Astrocyte of the hippocampus (primary cell): Measurements from ENCODE around the gene HORMAD1.
A peak's percentile ranks its signal among the peaks of the same experiment; 100 is the strongest.
"Not testable (repeated sequence)": the region's sequence is repeated elsewhere in the genome, so short reads cannot be mapped to it uniquely, and the experiment has no call there.

Experiments used
- DNase-seq: peaks from one replicate; pipeline ENCODE4 v3.0.0; 2011; ENCODE audit warnings: low read depth, low spot score

Gene HORMAD1

DNA sequence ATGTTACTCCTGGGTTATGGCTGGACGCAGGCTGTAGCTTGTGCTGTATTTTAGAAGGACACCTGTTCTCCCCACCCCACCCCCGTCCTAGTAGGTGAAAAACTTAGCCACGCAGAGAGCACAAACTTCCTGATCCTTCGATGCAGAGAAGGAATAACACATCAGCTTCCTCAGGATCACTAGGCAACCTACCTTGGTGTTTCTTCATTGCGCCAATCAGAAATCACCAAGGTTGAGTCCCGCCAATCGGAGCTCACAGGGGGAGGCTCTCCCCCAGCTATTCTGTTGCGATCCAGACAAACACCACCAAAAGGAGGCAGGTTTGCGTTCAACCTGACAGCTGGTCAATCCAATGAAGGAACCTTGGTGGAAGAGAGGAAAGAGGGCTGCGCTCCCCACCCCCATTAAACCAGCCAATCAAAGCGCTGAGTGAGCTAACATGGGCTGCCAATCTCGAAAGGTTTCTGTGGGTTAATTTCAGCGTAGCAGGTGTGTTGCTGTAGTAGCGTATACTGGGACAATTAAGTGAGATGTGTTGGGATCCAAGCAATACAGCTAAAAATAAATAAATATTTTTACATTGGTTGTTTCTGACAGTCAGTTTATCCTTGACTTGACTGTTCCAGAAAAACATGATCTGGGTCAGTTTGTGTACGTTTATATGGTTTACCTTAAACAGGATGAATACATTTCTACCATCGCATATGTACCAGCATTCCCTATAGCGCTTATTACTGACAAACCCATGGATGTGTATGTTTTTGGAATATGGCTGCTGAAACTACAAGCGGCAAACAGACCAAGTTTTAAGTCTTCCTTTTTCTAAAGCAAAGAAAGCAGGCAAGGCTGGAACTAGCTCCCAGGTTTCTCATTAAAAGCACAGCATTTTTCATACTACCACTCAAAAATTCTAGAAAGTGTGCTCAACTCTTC is 23.4 kb downstream of the HORMAD1 start, which contains the start of gene GOLPH3L:
Gene GOLPH3L (minus strand): TSS at position 160 of the 933 bp plus-strand sequence. CDS start 2,316 bp downstream, outside the sequence.
- peak; percentile 99 for DNase-seq

GRCh38 chr1:150696590-150696989 is 24.1 kb downstream of the HORMAD1 start:
- DNase-seq = peak; percentile 10

DNA sequence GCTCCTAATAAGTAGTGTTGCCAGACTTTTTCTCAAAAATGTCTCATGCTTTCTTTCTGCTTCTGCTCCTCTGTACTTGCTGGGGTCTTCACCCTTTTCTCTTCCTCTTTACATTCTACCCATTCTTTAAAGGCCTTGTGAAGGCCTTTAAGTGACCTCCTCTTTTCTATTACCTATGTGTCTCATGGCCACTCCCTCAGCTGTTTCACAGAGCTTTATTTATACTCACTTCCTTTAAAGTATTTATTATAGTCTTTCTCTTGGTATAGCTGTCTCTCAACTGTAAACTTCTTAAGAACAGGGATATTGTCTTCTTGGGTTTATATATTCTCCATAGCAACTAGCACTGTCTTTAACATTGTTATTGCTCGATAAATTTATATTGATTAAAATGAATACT is 24.5 kb downstream of the HORMAD1 start:
- no peak for DNase-seq

GRCh38 chr1:150695561-150695960 is 25.1 kb downstream of the HORMAD1 start:
- no peak for DNase-seq

GRCh38 chr1:150692720-150693119 is 28.0 kb downstream of the HORMAD1 start:
- DNase-seq = no peak

DNA sequence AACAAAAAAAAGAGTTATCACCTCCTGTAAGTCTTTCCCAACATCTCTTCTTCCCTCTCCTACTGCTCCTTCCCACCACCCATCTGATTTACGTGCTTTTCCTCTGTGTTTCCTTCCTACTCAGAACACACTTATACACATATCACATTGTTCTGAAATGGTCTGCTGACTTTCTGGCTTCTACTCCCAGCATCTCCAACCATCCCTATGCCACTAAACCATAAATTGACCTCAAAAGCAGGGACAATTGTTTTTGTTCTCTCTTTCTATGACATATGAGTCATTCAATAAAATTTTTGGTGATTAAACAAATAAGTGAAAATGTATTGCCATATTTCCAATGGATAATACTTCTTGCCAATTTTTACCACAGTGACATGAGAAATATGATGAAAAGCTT is 31.9 kb downstream of the HORMAD1 start:
- no peak for DNase-seq

DNA sequence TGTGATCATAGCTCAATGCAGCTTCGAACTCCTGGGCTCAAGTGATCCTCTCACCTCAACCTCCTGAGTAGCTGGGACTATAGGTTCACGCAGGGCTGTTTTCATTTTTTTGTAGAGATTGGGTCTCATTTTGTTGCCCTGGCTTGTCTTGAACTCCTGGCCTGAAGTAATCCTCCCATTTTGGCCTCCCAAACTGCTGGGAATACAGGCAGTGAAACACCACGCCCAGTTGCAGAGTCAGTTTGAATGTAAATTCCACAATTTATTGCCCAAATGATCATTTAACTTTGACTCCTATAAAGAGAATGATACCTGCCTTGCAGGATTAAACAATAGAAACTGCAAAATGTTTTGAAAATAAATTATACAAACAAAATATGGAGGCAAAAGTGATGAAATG is 34.4 kb downstream of the HORMAD1 start:
- no peak for DNase-seq

GRCh38 chr1:150683914-150684313 is 36.8 kb downstream of the HORMAD1 start:
- DNase-seq = no peak

- DNase-seq = no peak
Observed at GRCh38 chr1:150678988-150679387, 41.7 kb downstream of the HORMAD1 start.

GRCh38 chr1:150674881-150675280 is 45.8 kb downstream of the HORMAD1 start:
- no peak for DNase-seq

GRCh38 chr1:150663321-150663720 is 57.4 kb downstream of the HORMAD1 start:
- DNase-seq = no peak

DNA sequence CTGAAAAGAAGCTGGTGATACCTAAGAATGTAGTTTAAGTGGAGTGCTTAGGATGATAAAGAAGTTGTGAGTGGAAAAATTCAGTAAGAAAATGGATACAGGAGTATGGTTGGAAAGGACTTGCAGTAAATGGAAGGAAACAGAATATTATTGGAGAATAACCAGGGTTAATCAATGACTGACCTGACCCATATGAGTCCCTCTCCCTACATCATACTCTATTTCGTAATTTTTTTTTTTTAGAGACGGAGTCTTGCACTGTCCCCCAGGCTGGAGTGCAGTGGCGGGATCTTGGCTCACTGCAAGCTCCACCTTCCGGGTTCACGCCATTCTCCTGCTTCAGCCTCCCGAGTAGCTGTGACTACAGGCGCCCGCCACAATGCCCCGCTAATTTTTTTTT is 57.9 kb downstream of the HORMAD1 start:
- DNase-seq = no peak

DNA sequence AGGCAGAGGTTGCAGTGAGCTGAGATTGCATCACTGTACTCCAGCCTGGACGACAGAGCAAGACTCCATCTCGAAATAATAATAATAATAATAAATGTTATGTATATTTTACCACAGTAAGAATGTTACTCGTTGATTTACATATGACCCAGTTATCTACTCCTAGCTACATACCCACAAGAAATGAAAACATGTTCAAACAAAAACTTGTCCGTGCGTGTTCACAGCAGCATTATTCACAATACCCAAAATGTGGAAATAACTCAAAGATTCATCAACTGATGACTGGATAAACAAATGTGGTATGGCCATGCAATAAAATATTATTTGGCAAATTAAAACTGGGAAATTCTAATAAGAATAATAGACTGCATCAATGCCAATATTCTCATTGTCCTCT is 59.5 kb downstream of the HORMAD1 start:
- no peak for DNase-seq

DNA sequence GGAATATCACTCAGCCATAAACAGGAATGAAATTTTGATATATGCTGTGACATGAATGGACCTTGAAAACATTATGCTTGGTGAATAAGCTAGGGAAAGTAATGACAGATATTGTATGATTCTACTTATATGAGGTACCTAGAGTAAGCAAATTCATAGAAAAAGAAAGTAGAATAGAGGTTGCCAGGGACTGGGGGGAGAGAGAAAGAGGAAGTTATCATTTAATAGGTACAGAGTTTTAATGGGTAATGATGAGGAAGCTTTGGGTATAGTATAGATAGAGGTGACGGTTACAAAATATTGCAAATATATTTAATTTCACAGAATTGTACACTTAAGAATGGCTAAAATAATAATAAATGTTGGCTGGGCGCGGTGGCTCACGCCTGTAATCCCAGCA is 60.1 kb downstream of the HORMAD1 start:
- DNase-seq = no peak

- not testable (repeated sequence) for DNase-seq
Observed at GRCh38 chr1:150657064-150657463, 63.6 kb downstream of the HORMAD1 start.

DNA sequence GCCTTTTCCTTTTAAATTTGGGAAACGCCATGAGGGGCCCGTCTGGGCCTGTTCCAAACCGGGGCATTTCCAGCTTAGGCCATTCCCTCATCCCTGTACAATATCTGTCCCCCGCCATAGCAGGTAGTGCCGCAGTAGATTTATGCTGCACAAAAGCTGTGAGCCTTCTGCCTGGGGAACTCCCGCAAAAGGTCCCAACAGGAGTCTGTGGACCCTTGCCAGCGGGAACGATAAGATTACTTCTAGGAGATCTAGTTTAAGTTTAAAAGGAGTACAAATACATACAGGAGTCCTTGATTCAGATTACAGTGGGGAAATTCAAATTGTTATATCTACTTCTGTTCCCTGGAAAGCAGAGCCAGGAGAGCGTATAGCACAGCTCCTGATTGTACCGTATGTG is 66.1 kb downstream of the HORMAD1 start:
- not testable (repeated sequence) for DNase-seq

GRCh38 chr1:150650193-150650592 is 70.5 kb downstream of the HORMAD1 start:
- no peak for DNase-seq

GRCh38 chr1:150649441-150650075 is 71.1 kb downstream of the HORMAD1 start:
- no peak for DNase-seq
